Transverse colon (tissue), 4 donors: ENCODE data around the gene HDDC3. TPM values are rescaled to one million over a fixed set of nuclear protein-coding genes. Genes with fewer than 3 reads are reported as not detected.

ENCODE experiments used
- DNase-seq: peaks from one replicate; pipeline ENCODE4 v3.0.0-alpha.2; 2019
- H3K27ac ChIP-seq, 4 donors: fragments of 200-600 bp; sonication (generic); 2 replicates each; pipeline ENCODE4 v1.5.1; 2016 to 2018; ENCODE audit warnings: inconsistent platforms in 4 of 4
- H3K27me3 ChIP-seq: fragments of 200-600 bp; sonication (generic); 2 replicates; pipeline ENCODE4 v1.5.1; 2017; ENCODE audit warnings: inconsistent platforms
- H3K36me3 ChIP-seq, 4 donors: fragments of 200-600 bp; sonication (generic); 2 replicates each; pipeline ENCODE4 v1.5.1; 2017 to 2019; ENCODE audit warnings: inconsistent platforms in 4 of 4
- H3K4me1 ChIP-seq, 4 donors: fragments of 200-600 bp; sonication (generic); 2 replicates each; pipeline ENCODE4 v1.5.1; 2017 to 2020; ENCODE audit warnings: inconsistent platforms in 4 of 4
- H3K4me3 ChIP-seq, 4 donors: fragments of 200-600 bp; sonication (generic); 1 replicate in 1 of 4; 2 replicates in 3 of 4; pipeline versions ENCODE4 v1.5.1 to v1.6.1; 2017 to 2019; ENCODE audit warnings: inconsistent platforms in 4 of 4
- H3K9me3 ChIP-seq, 2 donors: fragments of 200-600 bp; sonication (generic); 2 replicates each; pipeline ENCODE4 v1.5.1; 2017 to 2019; ENCODE audit warnings: inconsistent platforms in 2 of 2
- EP300 ChIP-seq: sonication (generic); formaldehyde crosslinking; IDR thresholded peaks from one replicate; pipeline ENCODE4 v1.6.1; 2017; ENCODE audit warnings: antibody characterized with exemption, low read depth
- POLR2A ChIP-seq: fragments of 450-650 bp; IDR thresholded peaks from one replicate; pipeline ENCODE4 v1.6.1; 2016; ENCODE audit warnings: antibody characterized with exemption, mild to moderate bottlenecking, moderate library complexity
- POLR2AphosphoS5 ChIP-seq, 3 donors: sonication (generic); formaldehyde crosslinking; IDR thresholded peaks; one replicate each; pipeline ENCODE4 v1.6.1; 2016; ENCODE audit warnings: antibody characterized with exemption in 3 of 3
- WGBS, 2 donors: methylation state at CpG; one replicate each; pipeline ENCODE4 v1.1.5; 2018; ENCODE audit warnings: low coverage in 1 of 2; 5-methylcytosine and 5-hydroxymethylcytosine counted together
- in situ Hi-C, 4 donors: fragments of 200-750 bp; cut with MboI; loops; one replicate each; pipeline versions ENCODE4 v1.15.0 to v1.15.1; 2017; ENCODE audit warnings: low sequenced_read_pairs in 3 of 4, low pct_ligation_motif_present in 1 of 4, low pct_unique_long_range_greater_than_20kb in 1 of 4
- intact Hi-C: fragments of 100-400 bp; cut with DNase I; formaldehyde crosslinking; loops from one replicate; pipeline ENCODE4 v1.15.1; 2023; ENCODE audit warnings: low total_unique reads
- small RNA-seq, 4 donors: library from RNA; depleted of rRNA; stranded (forward); fragments of <200 nt; gene quantifications; one replicate each; pipeline ENCODE3, GENCODE V24; 2016
- total RNA-seq, 4 donors: library from RNA; depleted of rRNA; stranded (reverse); fragments of >200 nt; gene quantifications; one replicate each; pipeline ENCODE4 v1.1.0, GENCODE V29; 2016
- TF ChIP-seq, protein P1 (sequence below), 5 experiments: fragments of 200-600 bp in 3 of 5; fragments of 450-650 bp in 2 of 5; sonication (generic) in 3 of 5; IDR thresholded peaks; 1 replicate in 2 of 5; 2 replicates in 3 of 5; pipeline ENCODE4 v1.5.1; 2016 to 2017; ENCODE audit warnings: antibody characterized with exemption in 5 of 5, inconsistent platforms in 3 of 5, mild to moderate bottlenecking in 2 of 5, moderate library complexity in 1 of 5

HDDC3 gene
- total RNA-seq, 4 donors from 2014 or later = 13.8 to 21.8 (median 17.9) TPM

DNA sequence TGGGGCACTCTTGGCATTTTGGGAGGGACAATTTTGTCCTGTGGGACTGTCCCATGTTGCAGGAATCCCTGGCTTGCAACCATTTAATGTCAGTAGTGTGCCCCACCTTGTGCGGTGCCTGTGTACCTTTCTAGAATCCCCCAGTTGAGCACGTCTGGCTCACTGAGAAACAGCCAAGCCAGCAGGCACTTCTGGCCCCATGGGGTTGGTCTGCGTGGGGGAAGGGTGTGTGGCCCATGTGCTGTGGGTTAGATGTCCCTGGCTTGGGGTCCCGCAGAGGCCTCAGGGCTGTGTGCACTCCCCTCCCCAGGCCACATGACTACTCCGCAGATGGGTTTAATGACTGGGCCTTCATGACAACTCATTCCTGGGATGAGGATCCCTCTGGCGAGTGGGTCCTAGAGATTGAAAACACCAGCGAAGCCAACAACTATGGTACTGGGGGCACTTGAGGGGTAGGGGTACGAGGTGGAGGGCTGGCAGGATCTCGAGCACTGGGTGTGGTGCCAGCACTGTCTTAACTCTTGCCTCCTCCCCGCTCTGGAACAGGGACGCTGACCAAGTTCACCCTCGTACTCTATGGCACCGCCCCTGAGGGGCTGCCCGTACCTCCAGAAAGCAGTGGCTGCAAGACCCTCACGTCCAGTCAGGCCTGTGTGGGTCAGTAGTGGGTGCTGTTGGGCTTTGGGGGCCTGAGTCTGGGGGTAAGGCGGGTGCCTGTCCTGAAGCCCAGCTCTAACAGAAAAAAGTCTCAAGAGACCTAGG lies 51.8 kb downstream of the HDDC3 start:
- in situ Hi-C loops (loop anchor here in 3 of 4 donors (10.0 to 25.0 kb wide), 3 partner anchors 218 to 568 kb away; no protein-coding TSS in a partner anchor), intact Hi-C loops (loop anchor here (10.0 kb wide), 1 partner anchor 166 kb away; the partner anchor contains the start of gene BLM)
- DNase-seq = no peak
- H3K4me1 ChIP-seq = peaks cover 6 to 27% (median 19%) of the 10 kb centered on the region in 4 donors
- WGBS, 2 donors = 86% methylated on average over 16 of the region's 16 CpGs; no CpG with 5 or more reads in 1 of the 2 donors
- peaks cover 0 to 38% (median 17%) of the 10 kb centered on the region in 4 donors for H3K36me3 ChIP-seq
- no peaks in the 10 kb centered on the region for H3K9me3 ChIP-seq
- TF ChIP-seq EP300 (no peak), POLR2AphosphoS5 (IDR thresholded peaks at IDR 0.05) (no peak), POLR2A (no peak)
- TF ChIP-seq, protein P1, sequence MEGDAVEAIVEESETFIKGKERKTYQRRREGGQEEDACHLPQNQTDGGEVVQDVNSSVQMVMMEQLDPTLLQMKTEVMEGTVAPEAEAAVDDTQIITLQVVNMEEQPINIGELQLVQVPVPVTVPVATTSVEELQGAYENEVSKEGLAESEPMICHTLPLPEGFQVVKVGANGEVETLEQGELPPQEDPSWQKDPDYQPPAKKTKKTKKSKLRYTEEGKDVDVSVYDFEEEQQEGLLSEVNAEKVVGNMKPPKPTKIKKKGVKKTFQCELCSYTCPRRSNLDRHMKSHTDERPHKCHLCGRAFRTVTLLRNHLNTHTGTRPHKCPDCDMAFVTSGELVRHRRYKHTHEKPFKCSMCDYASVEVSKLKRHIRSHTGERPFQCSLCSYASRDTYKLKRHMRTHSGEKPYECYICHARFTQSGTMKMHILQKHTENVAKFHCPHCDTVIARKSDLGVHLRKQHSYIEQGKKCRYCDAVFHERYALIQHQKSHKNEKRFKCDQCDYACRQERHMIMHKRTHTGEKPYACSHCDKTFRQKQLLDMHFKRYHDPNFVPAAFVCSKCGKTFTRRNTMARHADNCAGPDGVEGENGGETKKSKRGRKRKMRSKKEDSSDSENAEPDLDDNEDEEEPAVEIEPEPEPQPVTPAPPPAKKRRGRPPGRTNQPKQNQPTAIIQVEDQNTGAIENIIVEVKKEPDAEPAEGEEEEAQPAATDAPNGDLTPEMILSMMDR (IDR thresholded peaks at IDR 0.05) = no peak
- no peak overlapping the region for H3K27ac ChIP-seq
- H3K4me3 ChIP-seq = no peak overlapping the region
- H3K27me3 ChIP-seq = no peaks in the 10 kb centered on the region

Small RNAs within 50 kb of the gene (small RNA-seq; reads per million reads assigned to genes)
- 0 reads per million in 4 donors for gene RF00019

Other genes starting within 250 kb of the HDDC3 start
- 1 to 10 TPM; 1.5 to 6.4 (median 2.0) TPM for gene BLM, start 215.2 kb downstream of the HDDC3 start, total RNA-seq
- gene FURIN, start 64.0 kb downstream of the HDDC3 start, total RNA-seq = 100 to 1,000 TPM in 1 of 4 donors, 10 to 100 TPM in 3; 64.6 to 109 (median 80.6) TPM
- 10 to 100 TPM in 3 of 4 donors, 1 to 10 TPM in 1; 7.0 to 18.3 (median 14.0) TPM for gene FES, start 48.0 kb downstream of the HDDC3 start, total RNA-seq
- 100 to 1,000 TPM in 2 of 4 donors, 10 to 100 TPM in 2; 46.8 to 109 (median 86.4) TPM for gene MAN2A2, start 29.2 kb downstream of the HDDC3 start, total RNA-seq
- 100 to 1,000 TPM in 1 of 4 donors, 10 to 100 TPM in 3; 34.4 to 142 (median 52.9) TPM for gene UNC45A, start 2.7 kb upstream of the HDDC3 start, total RNA-seq
- gene RCCD1, start 22.3 kb upstream of the HDDC3 start, total RNA-seq = 100 to 1,000 TPM in 1 of 4 donors, 10 to 100 TPM in 3; 13.1 to 438 (median 16.2) TPM
- 10 to 100 TPM in 3 of 4 donors, 1 to 10 TPM in 1; 8.1 to 58.0 (median 23.7) TPM for gene PRC1, start 62.0 kb upstream of the HDDC3 start, total RNA-seq
- gene VPS33B, start 90.0 kb upstream of the HDDC3 start, total RNA-seq = 10 to 100 TPM in 2 of 4 donors, 1 to 10 TPM in 2; 6.7 to 18.7 (median 10.8) TPM
- gene SV2B, start 167.7 kb upstream of the HDDC3 start, total RNA-seq = 10 to 100 TPM in 1 of 4 donors, 1 to 10 TPM in 2, under 1 TPM in 1; 0.27 to 10.3 (median 2.2) TPM